GM12873 (cell line): Measurements from ENCODE around the gene AATK.

Experiments used
- CTCF ChIP-seq: IDR thresholded peaks from 2 replicates; pipeline ENCODE4 v1.5.1; 2012; ENCODE audit warnings: low read depth, mild to moderate bottlenecking, moderate library complexity, low read length, control low read depth; ENCODE audit not compliant: insufficient read depth; ENCODE audit errors: missing control alignments

Gene AATK

GRCh38 chr17:81131486-81132196, 34.4 kb downstream of the AATK start:
- no peak for TF ChIP-seq CTCF

- no peak for TF ChIP-seq CTCF
Observed at GRCh38 chr17:81130385-81131361, 35.3 kb downstream of the AATK start.

GRCh38 chr17:81129711-81130367, 36.2 kb downstream of the AATK start:
- no peak for TF ChIP-seq CTCF

GRCh38 chr17:81129289-81129688, 36.7 kb downstream of the AATK start:
- TF ChIP-seq CTCF = peak; percentile 13

DNA sequence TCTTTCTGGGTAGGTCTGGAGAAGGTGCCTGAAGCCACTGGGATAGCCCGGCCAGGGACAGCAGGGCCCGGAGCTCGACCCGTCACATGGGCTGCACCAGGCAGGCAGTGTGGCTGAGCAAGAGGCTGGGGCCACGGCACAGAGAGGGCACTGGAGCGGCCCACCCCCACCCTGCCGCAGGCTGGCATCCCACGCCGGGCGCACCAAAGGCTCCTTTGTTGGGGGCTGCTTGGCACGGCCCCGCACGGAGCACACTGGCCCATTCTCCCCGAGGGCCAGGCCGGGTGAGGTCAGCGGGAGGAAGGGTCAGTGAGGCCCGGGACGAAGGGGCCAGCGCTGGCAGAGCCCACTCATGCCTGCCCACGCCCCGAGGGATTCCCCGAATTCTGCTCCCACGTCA, 37.2 kb downstream of the AATK start:
- no peak for TF ChIP-seq CTCF

DNA sequence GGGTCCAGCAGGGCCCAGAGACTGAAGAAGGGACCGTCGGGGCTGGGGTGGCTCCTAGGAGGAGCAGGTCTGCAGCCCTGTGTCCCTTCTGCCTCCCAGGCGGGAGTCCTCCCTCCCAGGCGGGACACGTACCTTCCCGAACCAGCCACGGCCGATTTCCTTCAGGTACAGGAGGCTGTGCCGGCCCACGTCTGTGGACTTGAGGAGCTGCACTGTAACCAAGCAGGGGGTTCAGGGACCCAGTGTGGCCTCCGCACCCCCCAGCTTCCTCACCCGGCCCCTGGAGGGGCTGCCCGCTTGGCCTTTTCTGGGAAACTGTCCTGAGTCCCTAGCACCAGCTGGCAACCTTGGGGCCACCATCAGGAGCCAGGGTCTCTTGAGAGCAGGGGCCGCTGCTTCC, 37.7 kb downstream of the AATK start:
- TF ChIP-seq CTCF = no peak
